Heart left ventricle (tissue), 16 donors: Measurements from ENCODE around the gene HBG2. TPM values are rescaled to one million over a fixed set of nuclear protein-coding genes. Genes with fewer than 3 reads are reported as not detected.

Source experiments
- ATAC-seq, 4 donors: fragments of 200-7000 bp; cut with Tn5 transposase; one replicate each; pipeline ENCODE4 v1.9.1; 2020 to 2022; ENCODE audit warnings: moderate library complexity in 4 of 4, mild to moderate bottlenecking in 3 of 4, moderate number of reproducible peaks in 1 of 4
- DNase-seq, 5 donors: peaks; one replicate each; pipeline ENCODE4 v3.0.0-alpha.2; 2020
- H3K27ac ChIP-seq, 12 donors: fragments of 200-600 bp; sonication (generic) in 4 of 12; one replicate each; pipeline versions ENCODE4 v1.5.0 to v1.8.0; 2016 to 2022; ENCODE audit warnings: mild to moderate bottlenecking in 2 of 12
- H3K27me3 ChIP-seq, 9 donors: fragments of 200-600 bp; sonication (generic) in 2 of 9; one replicate each; pipeline versions ENCODE4 v1.5.1 to v1.8.0; 2016 to 2022; ENCODE audit warnings: mild to moderate bottlenecking in 3 of 9
- H3K36me3 ChIP-seq, 9 donors: fragments of 200-600 bp; sonication (generic) in 2 of 9; one replicate each; pipeline versions ENCODE4 v1.5.0 to v1.8.0; 2018 to 2022; ENCODE audit warnings: mild to moderate bottlenecking in 2 of 9
- H3K4me1 ChIP-seq, 12 donors: fragments of 200-600 bp; sonication (generic) in 4 of 12; one replicate each; pipeline versions ENCODE4 v1.5.0 to v1.8.0; 2016 to 2022; ENCODE audit warnings: mild to moderate bottlenecking in 3 of 12
- H3K4me3 ChIP-seq, 12 donors: fragments of 200-600 bp; sonication (generic) in 4 of 12; one replicate each; pipeline versions ENCODE4 v1.5.0 to v1.8.0; 2017 to 2022; ENCODE audit warnings: mild to moderate bottlenecking in 9 of 12, moderate library complexity in 4 of 12
- H3K9me3 ChIP-seq, 12 donors: fragments of 200-600 bp; sonication (generic) in 4 of 12; one replicate each; pipeline versions ENCODE4 v1.5.0 to v1.8.0; 2016 to 2022; ENCODE audit warnings: mild to moderate bottlenecking in 1 of 12
- CTCF ChIP-seq, 12 donors: fragments of 200-600 bp; sonication (generic) in 4 of 12; IDR thresholded peaks; one replicate each; pipeline versions ENCODE4 v1.5.0 to v1.8.0; 2018 to 2022; ENCODE audit warnings: antibody characterized with exemption in 12 of 12, mild to moderate bottlenecking in 5 of 12
- POLR2A ChIP-seq, 2 donors: fragments of 450-650 bp; IDR thresholded peaks; one replicate each; pipeline ENCODE4 v1.6.1; 2017; ENCODE audit warnings: antibody characterized with exemption in 2 of 2, mild to moderate bottlenecking in 2 of 2, moderate library complexity in 2 of 2
- WGBS, 4 donors: extraction: QIAGEN DNeasy Blood & Tissue Kit in 2 of 4; methylation state at CpG; one replicate each; pipeline versions ENCODE4 v1.1.5 to v1.1.7; 2013 to 2018; 5-methylcytosine and 5-hydroxymethylcytosine counted together
- intact Hi-C, 10 donors: fragments of 100-400 bp; cut with DNase I; formaldehyde crosslinking; loops; one replicate each; pipeline versions ENCODE4 v1.11.1 to v1.14.2; 2022
- polyA plus RNA-seq, 2 donors: library from polyadenylated mRNA; stranded (reverse); fragments of 200-250 nt; gene quantifications; one replicate each; pipeline ENCODE4 v1.2.3, GENCODE V29; 2013
- total RNA-seq, 9 donors: library from RNA; depleted of rRNA in 2 of 9; stranded (reverse); fragments of >200 nt in 2 of 9; fragmentation: NEBNext Ultra II Directional in 3 of 9; extraction: Animal tissue kit (Norgen Biotek cat#: 25700) in 3 of 9; gene quantifications; one replicate each; pipeline versions ENCODE4 v1.1.0 to v1.2.4, GENCODE V29; 2016 to 2023
- donor health status: ischemic (EF 13 %, LVEDD 7.1; RV severe dilation, severe dysfunction).
- donor health status: healthy with polysubstance abuse.
- donor health status: DM: no; HTN: yes; CAD: no.
- donor health status: DM: no; HTN: no; CAD: no.
- donor health status: ischemic (EF 25% LVEDD 6.9; RV normal size, moderate dysfunction).
- donor health status: ischemic (EF 25% LVEDD 5.7; RV mildly dilated, moderate dysfunction).
- donor health status: healthy.
- donor health status: DM: yes; HTN: yes; CAD: no.
- donor health status: ischemic (EF 35%, LVEDD 5.7; RV mildly dilated, moderate dysfunction).
- donor health status: nonischemic (EF 11% LVEDD 7.7; RV severe dilation, severe dysfunction).
- donor health status: DM: yes; HTN: yes; CAD: no.
- donor health status: PGD.
- donor health status: ischemic (EF 29% LVEDD 5.4; RV normal size, mild dysfunction).
- donor health status: nonischemic (EF 23%, LVEDD 6.1; RV moderate dilation, normal function).

HBG2 gene
- total and polyA plus RNA-seq, 11 donors, result 0.72 to 2.0 (median 1.9) TPM; not detected in 8

- Histone ChIP-seq H3K4me3 (no peak overlapping the region), H3K9me3 (no peaks in the 10 kb centered on the region), H3K27me3 (no peaks in the 10 kb centered on the region), H3K36me3 (no peaks in the 10 kb centered on the region), H3K4me1 (peaks cover 0 to 5% (median 0%) of the 10 kb centered on the region in 12 donors), H3K27ac (no peak overlapping the region)
- 73 to 83% (median 80%) methylated on average over 2 of the region's 2 CpGs for WGBS, 4 donors
- no peak for DNase-seq
- intact Hi-C loops, result no loop called here
- ATAC-seq, result no peak
- TF ChIP-seq POLR2A (IDR thresholded peaks at IDR 0.05) (no peak), CTCF (IDR thresholded peaks at IDR 0.05) (no peak)
These were observed 22.1 kb upstream of the HBG2 start for GRCh38 chr11:5276697-5277096.

- H3K27ac ChIP-seq, result no peak overlapping the region
- ATAC-seq, result no peak
- 49 to 55% (median 53%) methylated on average over 6 of the region's 6 CpGs for WGBS, 4 donors
These were observed 21.0 kb upstream of the HBG2 start for GRCh38 chr11:5275369-5276110.

GRCh38 chr11:5274395-5274794 is 19.8 kb upstream of the HBG2 start:
- DNase-seq, result no peak
- Histone ChIP-seq H3K27ac (no peak overlapping the region), H3K9me3 (no peaks in the 10 kb centered on the region), H3K36me3 (no peaks in the 10 kb centered on the region), H3K4me1 (no peaks in the 10 kb centered on the region), H3K4me3 (no peak overlapping the region), H3K27me3 (no peaks in the 10 kb centered on the region)
- WGBS, 4 donors, result 56 to 69% (median 64%) methylated on average over 5 of the region's 5 CpGs
- ATAC-seq, result no peak
- intact Hi-C loops, result no loop called here
- TF ChIP-seq POLR2A (IDR thresholded peaks at IDR 0.05) (no peak), CTCF (IDR thresholded peaks at IDR 0.05) (no peak)

More at GRCh38 chr11:5275369-5276110, 21.0 kb upstream of the HBG2 start:
- H3K4me3 ChIP-seq, result no peak overlapping the region
- H3K4me1 ChIP-seq, result peaks cover 0 to under 1% (median 0%) of the 10 kb centered on the region in 12 donors
- DNase-seq, result no peak
- intact Hi-C loops, result no loop called here
- TF ChIP-seq CTCF (IDR thresholded peaks at IDR 0.05), result no peak
- no peak for TF ChIP-seq POLR2A (IDR thresholded peaks at IDR 0.05)
- no peaks in the 10 kb centered on the region for H3K36me3 ChIP-seq
- no peaks in the 10 kb centered on the region for H3K9me3 ChIP-seq
- H3K27me3 ChIP-seq, result no peaks in the 10 kb centered on the region

GRCh38 chr11:5272395-5273017 is 17.9 kb upstream of the HBG2 start:
- DNase-seq (no peak), ATAC-seq (no peak)
- Histone ChIP-seq H3K27ac (no peak overlapping the region), H3K27me3 (no peaks in the 10 kb centered on the region), H3K4me1 (no peaks in the 10 kb centered on the region), H3K9me3 (no peaks in the 10 kb centered on the region), H3K4me3 (no peak overlapping the region), H3K36me3 (no peaks in the 10 kb centered on the region)
- intact Hi-C loops, result no loop called here
- WGBS, 4 donors, result 70 to 77% (median 73%) methylated on average over 4 of the region's 4 CpGs
- TF ChIP-seq POLR2A (IDR thresholded peaks at IDR 0.05) (no peak), CTCF (IDR thresholded peaks at IDR 0.05) (no peak)
